Ectodermal cell (in vitro differentiated cells): Measurements from ENCODE around the gene CDH13.

Source experiments
- H3K27ac ChIP-seq: 2 replicates; pipeline ENCODE4 v1.7.0; 2013; ENCODE audit warnings: mild to moderate bottlenecking, low read depth, low read length; ENCODE audit not compliant: insufficient read depth, poor library complexity, severe bottlenecking
- H3K27me3 ChIP-seq: 2 replicates; pipeline ENCODE4 v1.7.0; 2013; ENCODE audit warnings: mild to moderate bottlenecking, low read length; ENCODE audit not compliant: insufficient read depth, control insufficient read depth, poor library complexity, severe bottlenecking
- H3K36me3 ChIP-seq: one replicate; pipeline ENCODE4 v1.7.0; 2013; ENCODE audit warnings: low read length; ENCODE audit not compliant: control insufficient read depth, insufficient read depth
- H3K4me1 ChIP-seq: one replicate; pipeline ENCODE4 v1.7.0; 2013; ENCODE audit warnings: low read length; ENCODE audit not compliant: control insufficient read depth, insufficient read depth
- H3K4me3 ChIP-seq: 2 replicates; pipeline ENCODE4 v1.7.0; 2013; ENCODE audit warnings: low read depth, low read length, control low read depth; ENCODE audit not compliant: insufficient read depth
- H3K9me3 ChIP-seq: 2 replicates; pipeline ENCODE4 v1.7.0; 2013; ENCODE audit warnings: mild to moderate bottlenecking, low read length, moderate library complexity; ENCODE audit not compliant: control insufficient read depth
- WGBS, 2 experiments: methylation state at CpG; one replicate each; pipeline ENCODE4 v1.1.7; 2013; ENCODE audit warnings: missing lambda C conversion rate in 2 of 2; 5-methylcytosine and 5-hydroxymethylcytosine counted together

Gene CDH13

DNA sequence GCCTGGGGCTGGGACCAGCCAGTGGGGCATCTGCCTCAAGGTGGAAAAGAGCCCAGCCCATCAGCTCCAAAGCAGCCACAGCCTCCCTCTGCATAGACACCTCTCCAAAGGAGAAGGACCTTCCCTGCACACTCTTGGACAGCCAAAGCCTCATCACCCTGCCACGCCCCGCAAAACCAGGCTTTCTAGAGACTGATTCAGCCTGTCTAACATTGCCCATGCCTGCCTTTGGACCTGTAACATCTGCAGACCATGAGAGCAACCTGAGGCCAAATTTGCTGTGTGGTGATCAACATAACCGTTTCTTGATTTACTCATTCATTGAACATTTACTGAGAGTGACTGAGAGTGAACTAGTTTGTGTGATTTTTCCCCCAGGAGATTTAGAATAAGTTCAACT is 961.3 kb downstream of the CDH13 start:
- Histone ChIP-seq H3K36me3 (no peaks in the 10 kb centered on the region), H3K4me1 (peaks cover 6% of the 10 kb centered on the region), H3K27me3 (peaks cover 4% of the 10 kb centered on the region), H3K9me3 (no peaks in the 10 kb centered on the region), H3K27ac (no peak overlapping the region), H3K4me3 (no peak overlapping the region)
- WGBS, 2 experiments, result 93 to 97% methylated on average over 3 of the region's 3 CpGs

DNA sequence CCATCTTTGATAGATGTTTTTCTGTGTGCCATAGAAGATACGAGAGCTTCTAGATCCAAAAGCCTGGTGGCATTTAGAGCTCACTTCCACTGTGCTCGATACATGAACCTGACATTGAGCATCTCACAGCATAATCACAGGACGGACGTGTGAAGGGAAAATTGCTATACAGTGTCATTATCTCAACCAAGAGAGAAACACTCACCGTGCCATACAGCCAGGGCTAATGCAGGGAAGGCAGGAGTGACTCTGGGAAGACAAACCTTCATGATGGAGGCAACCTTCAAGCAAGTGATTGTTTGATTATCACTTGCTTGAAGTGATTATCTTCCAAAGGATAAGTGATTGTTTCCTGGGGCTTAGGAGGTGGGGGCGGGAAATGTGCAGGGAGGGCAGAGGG is 962.8 kb downstream of the CDH13 start:
- peaks cover 6% of the 10 kb centered on the region for H3K4me1 ChIP-seq
- WGBS, 2 experiments, result 93 to 97% methylated on average over 6 of the region's 6 CpGs
- no peak overlapping the region for H3K4me3 ChIP-seq
- peaks cover 4% of the 10 kb centered on the region for H3K27me3 ChIP-seq
- no peaks in the 10 kb centered on the region for H3K36me3 ChIP-seq
- H3K27ac ChIP-seq, result no peak overlapping the region
- no peaks in the 10 kb centered on the region for H3K9me3 ChIP-seq

DNA sequence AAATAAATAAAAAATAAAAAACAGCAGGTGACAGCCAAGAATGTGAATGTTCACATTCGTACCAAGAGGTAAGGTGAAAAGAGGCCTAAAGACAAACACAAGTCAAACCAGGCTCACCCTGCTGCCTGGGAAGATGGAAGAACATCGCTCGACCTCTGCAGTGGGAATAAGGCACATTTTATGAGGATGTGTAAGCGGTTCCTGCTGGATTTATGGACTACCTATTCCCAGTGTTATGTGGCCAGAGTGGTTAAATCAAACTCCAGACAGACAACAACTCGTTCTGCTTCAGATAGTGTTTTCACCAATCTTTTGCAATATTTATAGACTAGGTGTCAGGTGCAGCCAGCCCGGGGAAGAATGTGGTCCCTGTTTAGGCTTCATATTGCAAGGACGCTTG is 966.0 kb downstream of the CDH13 start:
- Histone ChIP-seq H3K27ac (no peak overlapping the region), H3K27me3 (no peaks in the 10 kb centered on the region), H3K4me3 (no peak overlapping the region), H3K9me3 (no peaks in the 10 kb centered on the region), H3K4me1 (no peaks in the 10 kb centered on the region), H3K36me3 (no peaks in the 10 kb centered on the region)
- 96 to 99% methylated on average over 7 of the region's 7 CpGs for WGBS, 2 experiments

DNA sequence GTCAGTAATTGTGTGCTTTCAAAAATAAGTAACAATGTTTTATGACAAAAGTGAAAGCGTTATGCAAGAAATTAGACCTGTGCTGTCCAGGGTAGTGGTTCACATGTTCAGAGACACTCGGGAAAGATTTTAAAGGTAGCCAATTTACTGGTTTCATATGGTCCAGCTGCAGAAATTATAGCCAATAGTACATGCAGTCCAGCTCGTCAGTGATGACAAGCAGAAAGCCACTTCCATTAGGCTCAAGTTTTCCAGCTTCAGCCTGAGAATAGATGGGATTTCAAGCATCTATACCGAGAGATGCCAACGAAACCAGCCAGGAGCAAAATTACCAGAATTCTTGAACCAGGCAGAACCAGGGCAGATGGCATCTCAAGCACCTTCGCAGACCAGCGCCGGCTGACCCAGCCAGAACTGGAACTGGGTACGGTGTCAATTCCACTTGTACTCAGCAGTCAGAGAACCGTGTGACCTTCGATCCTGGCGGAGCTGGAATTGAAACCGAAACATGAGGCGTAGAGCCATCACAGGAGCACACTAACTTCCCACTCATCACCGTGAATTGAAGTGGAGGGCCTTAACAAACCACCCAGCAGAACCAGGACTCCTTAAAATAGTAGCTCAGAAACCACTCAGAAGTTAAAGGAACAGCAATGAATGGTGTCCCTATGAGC is 973.2 kb downstream of the CDH13 start:
- Histone ChIP-seq H3K4me3 (no peak overlapping the region), H3K9me3 (no peaks in the 10 kb centered on the region), H3K36me3 (no peaks in the 10 kb centered on the region), H3K4me1 (peaks cover 8% of the 10 kb centered on the region), H3K27me3 (no peaks in the 10 kb centered on the region), H3K27ac (no peak overlapping the region)
- 93 to 97% methylated on average over 15 of the region's 15 CpGs for WGBS, 2 experiments

DNA sequence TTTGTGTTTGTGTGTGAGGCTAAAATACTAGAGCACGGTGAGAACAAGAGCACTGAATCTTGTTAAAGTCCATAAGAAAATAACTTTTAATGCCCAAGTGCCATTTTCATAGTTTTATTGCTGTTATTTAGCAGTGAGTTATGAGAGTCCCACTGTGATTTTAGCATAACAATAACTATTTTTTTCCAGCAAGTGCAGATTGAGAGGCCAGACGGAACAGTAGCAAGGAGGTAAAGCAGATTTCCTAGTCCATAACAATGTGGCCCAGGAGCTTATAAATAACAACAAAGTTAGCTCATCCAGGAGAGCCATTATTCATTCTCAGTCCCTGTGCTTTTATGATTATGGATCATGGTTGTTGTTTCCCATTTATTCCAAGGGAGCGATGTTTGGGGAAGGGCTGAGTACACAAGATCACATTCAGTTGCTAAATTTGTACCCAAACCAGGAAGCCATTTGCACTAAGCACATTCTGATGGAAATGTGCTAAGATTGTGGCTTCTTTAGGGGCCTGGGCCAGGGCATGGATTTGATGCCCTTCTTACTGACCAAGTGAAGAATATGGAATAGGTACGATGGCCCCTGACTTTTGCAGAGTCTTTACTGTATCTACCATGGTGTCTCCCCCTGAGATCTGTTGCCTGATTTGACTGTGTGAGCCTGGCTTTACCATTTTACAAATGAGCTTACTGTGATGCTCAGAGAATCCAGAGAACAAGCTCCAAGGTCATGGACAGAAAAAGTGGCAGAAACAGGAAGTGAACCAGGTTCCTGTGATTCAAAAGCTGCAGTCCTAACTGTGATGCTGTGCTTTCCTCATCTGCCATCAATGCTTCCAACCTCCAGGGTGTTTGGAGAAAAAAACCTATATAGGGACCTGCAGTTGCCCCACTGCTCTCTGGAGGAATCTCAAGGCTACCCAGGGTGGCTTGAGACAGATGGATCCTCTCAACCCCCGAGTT is 976.3 kb downstream of the CDH13 start:
- WGBS, 2 experiments, result 57 to 68% methylated on average over 5 of the region's 5 CpGs

DNA sequence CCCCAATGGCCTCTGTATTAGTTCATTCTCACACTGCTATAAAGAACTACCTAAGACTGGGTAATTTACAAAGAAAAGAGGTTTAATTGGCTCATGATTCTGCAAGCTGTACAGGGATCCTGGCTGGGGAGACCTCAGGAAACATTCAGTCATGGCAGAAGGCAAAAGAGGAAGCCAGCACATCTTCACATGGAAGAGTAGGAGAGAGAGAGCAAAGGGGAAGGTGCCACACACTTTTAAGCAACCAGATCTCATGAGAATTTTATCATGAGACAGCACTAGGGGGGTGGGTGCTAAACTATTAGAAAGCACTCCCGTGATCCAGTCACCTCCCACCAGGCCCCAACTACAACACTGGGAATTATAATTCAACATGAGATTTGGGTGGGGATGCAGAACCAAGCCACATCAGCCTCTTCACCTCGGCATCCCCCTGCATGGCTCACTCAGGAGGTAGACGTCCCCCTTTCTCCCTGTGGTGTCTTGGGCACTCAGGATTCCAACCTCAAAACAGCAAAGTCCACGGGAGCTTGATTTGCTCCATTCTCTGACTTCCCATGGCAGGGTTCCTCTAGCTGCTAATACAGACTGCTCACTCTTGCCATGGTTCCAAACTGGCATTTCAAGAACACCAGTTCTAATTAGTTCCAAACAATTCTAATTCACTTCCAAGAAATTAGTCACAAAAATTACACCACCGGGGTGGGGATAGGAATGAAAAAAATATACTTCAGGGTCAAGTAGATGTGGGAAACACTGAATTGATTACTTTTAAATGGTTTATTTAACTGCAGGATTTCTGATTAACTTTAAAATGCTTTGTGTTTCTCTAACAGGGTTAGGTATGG is 977.2 kb downstream of the CDH13 start:
- Histone ChIP-seq H3K27ac (peak overlapping the region; percentile 27), H3K36me3 (no peaks in the 10 kb centered on the region), H3K4me3 (no peak overlapping the region), H3K27me3 (no peaks in the 10 kb centered on the region), H3K9me3 (no peaks in the 10 kb centered on the region), H3K4me1 (peaks cover 8% of the 10 kb centered on the region)
- WGBS, 2 experiments, result 86 to 89% methylated on average over 4 to 5 of the region's 5 CpGs

More for the DNA sequence above, 976.3 kb downstream of the CDH13 start:
- H3K27ac ChIP-seq, result no peak overlapping the region
- peaks cover 8% of the 10 kb centered on the region for H3K4me1 ChIP-seq
- no peaks in the 10 kb centered on the region for H3K9me3 ChIP-seq
- no peaks in the 10 kb centered on the region for H3K27me3 ChIP-seq
- H3K36me3 ChIP-seq, result no peaks in the 10 kb centered on the region
- no peak overlapping the region for H3K4me3 ChIP-seq

DNA sequence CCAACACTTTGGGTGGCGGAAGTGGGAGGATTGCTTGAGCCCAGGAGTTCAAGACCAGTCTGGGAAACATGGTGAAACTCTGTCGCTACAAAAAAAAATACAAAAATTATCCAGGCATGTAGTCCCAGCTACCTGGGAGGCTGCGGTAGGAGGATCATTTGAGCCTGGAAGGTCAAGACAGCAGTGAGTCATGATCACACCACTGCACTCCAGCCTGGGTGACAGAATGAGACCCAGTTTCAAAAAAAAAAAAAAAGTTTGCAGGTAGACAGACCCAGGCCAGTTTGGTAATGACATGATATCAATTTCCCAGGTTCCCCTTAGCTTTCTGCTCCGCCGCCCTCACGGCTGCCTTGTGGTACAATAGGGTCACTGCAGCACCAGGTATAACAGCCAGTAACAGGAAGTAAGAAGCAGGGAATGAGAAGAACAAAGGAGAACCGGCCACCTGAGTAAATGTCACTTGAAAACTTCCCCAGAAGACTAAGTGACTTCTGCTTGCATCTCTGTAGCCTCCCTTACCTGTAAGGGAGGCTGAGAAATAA is 979.8 kb downstream of the CDH13 start:
- Histone ChIP-seq H3K4me1 (peaks cover 8% of the 10 kb centered on the region), H3K36me3 (no peaks in the 10 kb centered on the region), H3K9me3 (no peaks in the 10 kb centered on the region), H3K4me3 (no peak overlapping the region), H3K27me3 (no peaks in the 10 kb centered on the region), H3K27ac (no peak overlapping the region)
- WGBS, 2 experiments, result 87 to 89% methylated on average over 7 of the region's 7 CpGs

DNA sequence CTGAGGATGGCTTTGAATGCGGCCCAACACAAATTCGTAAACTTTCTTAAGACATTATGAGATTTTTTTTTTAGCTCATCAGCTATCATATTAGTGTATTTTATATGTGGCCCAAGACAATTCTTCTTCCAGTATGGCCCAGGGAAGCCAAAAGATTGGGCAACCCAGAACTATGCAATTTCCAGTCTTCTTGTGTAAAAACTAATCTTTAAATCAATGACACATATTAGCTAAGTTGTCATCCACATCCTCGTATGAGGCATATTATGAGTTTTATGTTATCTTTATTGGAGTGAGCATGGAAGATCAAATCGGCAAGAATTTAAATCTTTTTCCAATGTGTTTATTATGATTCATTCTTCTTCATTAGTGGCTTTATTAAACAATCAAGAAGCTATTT is 982.4 kb downstream of the CDH13 start:
- H3K9me3 ChIP-seq, result no peaks in the 10 kb centered on the region
- no peak overlapping the region for H3K4me3 ChIP-seq
- no peaks in the 10 kb centered on the region for H3K36me3 ChIP-seq
- peaks cover under 1% of the 10 kb centered on the region for H3K4me1 ChIP-seq
- H3K27me3 ChIP-seq, result no peaks in the 10 kb centered on the region
- WGBS, 2 experiments, result 96 to 100% methylated on average over 3 to 4 of the region's 4 CpGs
- H3K27ac ChIP-seq, result no peak overlapping the region

DNA sequence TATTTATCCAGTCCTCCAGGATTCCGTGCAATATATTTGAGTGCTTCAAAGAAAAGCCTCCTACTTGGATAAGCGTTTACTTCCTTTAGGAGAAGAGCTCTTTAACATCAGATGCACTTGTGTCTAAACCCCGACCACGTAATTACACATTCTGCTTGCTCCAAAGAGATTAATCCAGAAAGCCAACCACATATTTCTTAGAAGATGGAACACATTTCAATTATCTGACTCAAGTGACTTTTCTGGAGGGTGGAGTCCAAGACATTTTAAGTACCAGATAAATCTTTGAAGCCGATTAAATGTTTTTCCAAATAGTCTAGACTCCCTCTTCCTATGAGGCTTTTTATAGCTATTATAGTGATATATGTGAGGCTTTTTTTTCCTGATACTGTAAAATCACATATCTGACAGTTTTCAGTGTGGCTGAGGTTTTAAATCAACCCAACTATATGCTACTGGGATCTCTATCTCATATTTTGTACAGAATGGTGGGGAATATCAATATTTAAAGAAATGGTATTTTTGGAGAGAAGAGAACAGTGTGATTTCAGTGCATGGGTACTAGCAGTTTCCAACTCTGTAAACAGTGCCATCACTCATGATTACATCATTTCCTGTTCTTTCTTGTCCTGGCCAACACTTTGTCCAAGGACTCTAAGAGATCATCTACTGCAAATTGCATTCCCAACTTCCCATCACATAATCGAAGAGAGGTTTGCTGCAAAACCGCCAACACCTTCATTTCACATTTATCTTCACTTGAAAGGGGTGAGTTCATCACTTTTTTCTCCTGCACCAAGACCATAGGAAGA is 988.6 kb downstream of the CDH13 start:
- Histone ChIP-seq H3K27ac (no peak overlapping the region), H3K27me3 (no peaks in the 10 kb centered on the region), H3K4me1 (no peaks in the 10 kb centered on the region), H3K4me3 (no peak overlapping the region), H3K9me3 (no peaks in the 10 kb centered on the region), H3K36me3 (no peaks in the 10 kb centered on the region)
- 90 to 94% methylated on average over 7 of the region's 7 CpGs for WGBS, 2 experiments
